HG03575 (cell line): ENCODE measurements around the gene RSKR.
"Not testable (repeated sequence)": the region's sequence is repeated elsewhere in the genome, so short reads cannot be mapped to it uniquely, and the experiment has no call there.

ENCODE experiments used
- ATAC-seq: cut with Tn5 transposase; IDR thresholded peaks from one replicate; pipeline ENCODE4 v1.9.1; 2021; ENCODE audit not compliant: unreplicated experiment, insufficient number of reproducible peaks, low FRiP score; ENCODE audit errors: extremely low read depth

RSKR gene, protein sequence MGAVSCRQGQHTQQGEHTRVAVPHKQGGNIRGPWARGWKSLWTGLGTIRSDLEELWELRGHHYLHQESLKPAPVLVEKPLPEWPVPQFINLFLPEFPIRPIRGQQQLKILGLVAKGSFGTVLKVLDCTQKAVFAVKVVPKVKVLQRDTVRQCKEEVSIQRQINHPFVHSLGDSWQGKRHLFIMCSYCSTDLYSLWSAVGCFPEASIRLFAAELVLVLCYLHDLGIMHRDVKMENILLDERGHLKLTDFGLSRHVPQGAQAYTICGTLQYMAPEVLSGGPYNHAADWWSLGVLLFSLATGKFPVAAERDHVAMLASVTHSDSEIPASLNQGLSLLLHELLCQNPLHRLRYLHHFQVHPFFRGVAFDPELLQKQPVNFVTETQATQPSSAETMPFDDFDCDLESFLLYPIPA

DNA sequence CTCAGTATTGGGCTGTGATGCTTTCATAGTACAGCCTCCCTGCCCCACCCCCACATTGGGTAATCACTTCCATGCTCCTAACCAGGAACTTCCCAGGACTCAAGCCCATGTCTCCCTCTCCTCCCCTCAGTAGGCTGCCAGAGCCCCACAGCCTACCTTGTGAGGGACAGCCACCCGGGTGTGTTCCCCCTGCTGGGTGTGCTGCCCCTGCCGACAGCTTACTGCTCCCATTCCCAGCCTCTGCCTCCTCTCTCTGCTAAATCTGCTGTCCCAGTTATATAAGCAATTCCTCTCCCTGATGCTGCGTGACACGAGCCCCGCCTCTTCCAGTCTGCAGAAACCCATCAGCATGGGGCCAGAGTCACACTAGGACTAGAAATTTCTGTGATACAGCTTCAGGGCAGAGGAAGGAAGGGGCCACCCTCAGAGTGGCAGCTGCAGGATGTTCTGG, at the start of gene RSKR:
Gene RSKR, minus strand, starts transcription at position 255 of the 451 bp plus-strand sequence. Its CDS starts 24 bp downstream, at position 231.
- no peak for ATAC-seq

DNA sequence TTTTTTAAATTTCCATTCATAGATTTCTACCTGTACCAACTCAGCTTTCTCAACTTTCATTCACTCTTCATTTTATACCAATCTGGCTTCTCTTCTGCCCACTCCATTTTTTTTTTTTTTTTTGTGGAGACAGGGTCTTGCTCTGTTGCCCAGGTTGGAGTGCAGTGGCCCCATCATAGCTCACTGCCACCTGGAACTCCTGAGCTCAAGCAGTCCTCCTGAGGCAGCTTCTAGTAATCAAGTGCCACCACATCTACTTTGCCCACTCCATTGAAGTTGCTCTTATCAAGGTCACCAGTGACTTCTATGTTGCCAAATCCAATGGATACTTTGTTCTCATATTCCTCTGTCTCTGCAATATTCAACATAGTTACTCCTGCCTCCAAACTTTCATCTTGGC, 49.7 kb upstream of the RSKR start:
- no peak for ATAC-seq

DNA sequence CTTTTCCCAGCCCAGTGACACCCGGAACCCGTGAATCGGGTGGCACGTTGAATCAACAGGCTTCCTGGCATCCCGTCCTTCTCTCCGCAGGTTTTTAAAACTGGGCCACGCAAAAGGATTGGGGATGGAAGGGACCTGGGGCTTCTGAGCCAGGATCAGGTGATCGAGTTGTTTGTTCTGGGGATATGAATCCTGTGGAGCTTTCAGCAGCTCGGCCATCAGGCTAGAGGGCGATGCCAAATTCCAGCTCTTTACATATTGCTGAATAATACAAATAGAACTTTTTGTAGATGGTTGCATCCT, 48.5 kb upstream of the RSKR start:
- no peak for ATAC-seq

DNA sequence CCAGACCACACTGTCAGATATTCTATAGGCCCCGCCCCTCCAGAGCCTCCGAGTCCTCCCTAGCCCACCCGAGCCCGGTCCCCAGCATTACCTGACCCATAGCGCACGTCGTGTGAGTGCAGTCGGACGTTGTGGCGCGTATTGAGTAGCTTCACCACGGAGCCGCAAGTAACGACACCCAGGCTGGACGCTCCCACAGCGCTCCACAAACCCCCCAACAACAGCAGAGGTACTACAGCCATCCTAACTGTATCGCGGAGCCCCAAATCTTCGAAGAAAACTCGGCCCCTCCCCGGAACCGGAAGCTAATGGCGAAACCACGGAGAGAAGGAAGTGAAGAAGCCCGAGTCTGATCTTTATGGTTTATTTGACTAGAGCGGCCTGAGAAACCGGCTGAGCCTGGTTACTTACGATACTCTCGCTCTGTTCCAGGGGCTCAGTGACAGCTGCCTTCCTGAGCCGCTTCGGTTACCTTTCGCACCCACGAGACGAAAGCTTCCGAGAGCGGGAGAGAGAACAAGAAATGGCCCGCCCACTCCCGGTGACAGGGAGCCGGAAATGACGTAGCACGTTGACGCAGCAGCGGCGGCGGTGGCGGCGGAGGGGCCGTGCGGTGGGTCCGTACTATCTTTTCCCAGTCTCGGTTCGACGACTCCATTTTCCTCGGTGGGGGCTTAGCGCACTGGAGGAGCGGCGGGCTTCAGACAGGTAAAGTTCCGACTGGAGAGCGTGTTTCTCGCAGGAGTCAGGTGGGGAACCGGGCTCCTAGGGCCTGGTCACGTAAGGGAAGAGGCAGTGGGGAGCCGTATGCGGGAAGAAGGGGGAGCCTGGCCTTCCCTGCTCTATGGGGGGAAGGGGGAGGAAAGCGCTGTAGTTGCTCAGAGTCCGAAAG, 47.9 kb upstream of the RSKR start, which contains the start of the genes SDF2 and SUPT6H:
Gene SDF2, minus strand, starts transcription at position 272 of the 892 bp plus-strand sequence. Its CDS starts 30 bp downstream, at position 242.
Gene SUPT6H, plus strand, starts transcription at position 571 of the 892 bp plus-strand sequence. CDS start 11,197 bp downstream, outside the sequence.
- no peak for ATAC-seq

DNA sequence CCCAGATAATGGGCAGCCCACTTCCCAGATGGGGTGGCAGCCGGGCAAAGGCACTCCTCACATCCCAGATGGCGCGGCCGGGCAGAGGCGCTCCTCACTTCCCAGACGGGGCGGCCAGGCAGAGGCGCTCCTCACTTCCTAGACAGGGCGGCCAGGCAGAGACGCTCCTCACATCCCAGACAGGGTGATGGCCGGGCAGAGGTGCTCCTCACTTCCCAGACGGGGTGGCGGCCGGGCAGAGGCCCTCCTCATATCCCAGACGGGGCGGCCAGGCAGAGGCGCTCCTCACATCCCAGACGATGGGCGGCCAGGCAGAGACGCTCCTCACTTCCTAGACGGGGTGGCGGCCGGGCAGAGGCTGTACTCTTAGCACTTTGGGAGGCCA, 45.5 kb upstream of the RSKR start:
- ATAC-seq: not testable (repeated sequence)

DNA sequence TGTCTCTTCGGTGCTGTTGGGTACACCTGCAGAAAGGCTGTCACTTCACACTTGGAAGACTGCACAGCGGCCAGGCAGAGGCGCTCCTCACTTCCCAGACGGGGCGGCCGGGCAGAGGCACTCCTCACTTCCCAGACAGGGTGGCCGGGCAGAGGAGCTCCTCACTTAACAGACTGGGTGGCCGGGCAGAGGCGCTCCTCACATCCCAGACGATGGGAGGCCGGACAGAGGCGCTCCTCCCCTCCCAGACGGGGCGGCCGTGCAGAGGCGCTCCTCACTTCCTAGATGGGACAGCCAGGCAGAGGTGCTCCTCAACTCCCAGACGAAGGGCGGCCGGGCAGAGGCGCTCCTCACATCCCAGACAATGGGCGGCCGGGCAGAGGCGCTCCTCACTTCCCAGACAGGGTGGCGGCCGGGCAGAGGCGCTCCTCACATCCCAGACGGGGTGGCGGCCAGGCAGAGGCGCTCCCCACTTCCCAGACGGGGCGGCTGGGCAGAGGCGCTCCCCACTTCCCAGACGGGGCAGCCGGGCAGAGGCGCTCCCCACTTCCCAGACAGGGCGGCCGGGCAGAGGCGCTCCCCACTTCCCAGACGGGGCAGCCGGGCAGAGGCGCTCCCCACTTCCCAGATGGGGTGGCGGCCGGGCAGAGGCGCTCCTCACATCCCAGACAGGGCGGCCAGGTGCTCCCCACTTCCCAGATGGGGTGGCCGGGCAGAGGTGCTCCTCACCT, 44.9 kb upstream of the RSKR start:
- not testable (repeated sequence) for ATAC-seq

DNA sequence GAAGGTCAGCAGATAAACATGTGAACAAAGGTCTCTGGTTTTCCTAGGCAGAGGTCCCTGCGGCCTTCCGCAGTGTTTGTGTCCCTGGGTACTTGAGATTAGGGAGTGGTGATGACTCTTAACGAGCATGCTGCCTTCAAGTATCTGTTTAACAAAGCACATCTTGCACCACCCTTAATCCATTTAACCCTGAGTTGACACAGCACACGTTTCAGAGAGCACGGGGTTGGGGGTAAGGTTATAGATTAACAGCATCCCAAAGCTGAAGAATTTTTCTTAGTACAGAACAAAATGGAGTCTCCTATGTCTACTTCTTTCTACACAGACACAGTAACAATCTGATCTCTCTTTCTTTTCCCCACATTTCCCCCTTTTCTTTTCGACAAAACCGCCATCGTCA, 44.4 kb upstream of the RSKR start:
- ATAC-seq: not testable (repeated sequence)

DNA sequence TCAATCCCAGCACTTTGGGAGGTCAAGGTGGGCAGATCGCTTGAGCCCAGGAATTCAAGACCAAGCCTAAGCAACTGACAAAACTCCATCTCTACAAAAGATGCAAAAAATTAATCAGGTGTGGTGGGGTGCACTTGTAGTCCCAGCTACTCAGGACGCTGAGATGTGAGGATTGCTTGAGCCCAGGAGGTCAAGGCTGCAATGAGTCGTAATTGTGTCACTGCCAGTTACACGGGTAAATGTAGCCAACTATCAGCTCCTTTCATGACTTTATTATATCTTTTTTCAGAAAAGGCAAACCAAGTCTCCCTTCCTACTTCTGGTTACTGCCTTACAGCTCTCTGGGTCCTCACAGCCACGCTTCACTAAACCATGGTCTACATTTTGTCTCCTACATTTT, 43.8 kb upstream of the RSKR start:
- ATAC-seq: no peak

DNA sequence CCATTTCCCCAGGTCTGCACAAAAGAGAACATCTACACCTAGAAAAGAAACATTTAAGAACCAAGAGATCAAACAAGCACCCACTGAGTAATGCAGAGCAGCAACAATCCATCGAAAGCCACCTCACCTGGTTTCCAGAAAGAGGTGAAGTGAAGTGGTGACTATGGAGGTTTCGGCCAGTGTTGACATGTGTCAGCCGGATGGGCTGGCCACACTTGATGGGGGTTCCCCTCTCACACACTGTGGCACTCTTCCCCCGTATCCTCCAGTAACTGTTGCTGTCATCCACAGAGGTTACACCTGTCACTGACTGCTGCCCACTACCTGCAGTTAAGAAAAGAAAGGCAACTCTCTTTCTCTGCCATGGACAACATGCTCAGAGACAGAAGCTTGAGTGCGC, 41.2 kb upstream of the RSKR start:
- ATAC-seq: no peak

DNA sequence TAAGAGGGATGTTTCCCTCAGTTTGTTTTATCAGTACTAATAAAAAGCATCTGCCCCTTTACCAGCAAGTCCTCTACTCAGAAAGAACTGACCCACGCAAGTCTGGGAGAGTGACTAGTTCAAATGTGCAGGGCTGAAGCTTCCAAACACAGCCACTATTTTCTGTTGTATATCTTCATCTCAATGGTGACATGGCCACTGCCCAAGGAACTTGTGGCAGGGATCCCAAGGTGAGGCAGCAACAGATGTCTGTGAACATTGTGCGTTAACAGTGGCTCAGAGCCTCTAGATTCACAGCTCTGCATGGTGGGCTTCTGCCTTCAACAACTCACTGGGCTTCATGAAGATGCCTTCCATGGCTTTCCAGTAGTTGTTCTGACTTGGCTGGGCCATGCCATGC, 34.7 kb upstream of the RSKR start:
- no peak for ATAC-seq

DNA sequence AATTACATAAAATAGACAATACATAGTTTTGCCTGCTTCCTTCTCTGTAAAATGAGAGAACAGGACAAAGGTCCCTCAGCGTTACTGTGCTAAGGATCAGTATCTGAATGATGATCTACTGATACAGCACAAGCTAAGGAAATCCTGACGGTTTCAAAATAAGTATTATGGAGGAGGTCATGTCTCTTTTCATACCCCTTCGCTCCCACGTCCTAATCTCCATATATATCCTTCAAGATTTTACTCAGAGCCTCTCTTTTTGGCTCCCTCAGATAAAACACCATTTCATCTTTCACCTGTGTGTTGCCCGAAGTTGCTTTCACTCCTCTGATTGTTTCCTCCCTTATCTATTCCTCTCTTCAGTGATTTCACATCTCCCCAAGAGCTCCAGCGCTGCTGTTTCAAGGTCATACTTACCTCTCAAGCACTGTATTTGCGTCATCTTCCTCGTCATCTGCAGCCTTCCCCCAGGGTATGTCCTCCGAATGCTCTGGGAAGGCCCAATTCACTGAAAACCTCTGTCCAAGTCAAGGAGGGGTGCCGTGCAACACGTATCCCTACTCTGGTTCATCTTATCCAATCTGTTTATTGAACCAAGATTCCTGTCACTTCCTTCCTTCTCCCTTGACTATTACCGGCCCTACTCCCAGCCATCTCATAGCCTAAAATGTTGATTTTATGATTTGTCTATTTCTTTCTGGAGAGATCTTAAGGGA, 32.2 kb upstream of the RSKR start:
- no peak for ATAC-seq

DNA sequence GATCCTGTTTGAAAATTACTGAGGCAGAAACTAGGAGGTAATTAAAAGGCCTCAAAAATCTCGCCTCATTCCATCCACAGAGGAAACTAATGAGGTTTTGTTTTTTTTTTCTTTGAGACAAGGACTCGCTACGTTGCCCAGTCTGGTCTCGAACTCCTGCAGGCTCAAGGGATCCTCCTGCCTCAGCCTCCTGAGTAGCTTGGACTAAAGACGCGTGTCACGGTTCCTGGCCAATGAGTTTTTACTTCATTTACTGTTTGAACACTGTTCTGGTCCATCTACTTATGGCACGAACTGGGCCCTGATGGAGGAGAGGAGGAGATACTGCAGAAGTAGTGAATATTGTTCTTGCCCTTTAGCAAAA, 31.6 kb upstream of the RSKR start:
- ATAC-seq: no peak

DNA sequence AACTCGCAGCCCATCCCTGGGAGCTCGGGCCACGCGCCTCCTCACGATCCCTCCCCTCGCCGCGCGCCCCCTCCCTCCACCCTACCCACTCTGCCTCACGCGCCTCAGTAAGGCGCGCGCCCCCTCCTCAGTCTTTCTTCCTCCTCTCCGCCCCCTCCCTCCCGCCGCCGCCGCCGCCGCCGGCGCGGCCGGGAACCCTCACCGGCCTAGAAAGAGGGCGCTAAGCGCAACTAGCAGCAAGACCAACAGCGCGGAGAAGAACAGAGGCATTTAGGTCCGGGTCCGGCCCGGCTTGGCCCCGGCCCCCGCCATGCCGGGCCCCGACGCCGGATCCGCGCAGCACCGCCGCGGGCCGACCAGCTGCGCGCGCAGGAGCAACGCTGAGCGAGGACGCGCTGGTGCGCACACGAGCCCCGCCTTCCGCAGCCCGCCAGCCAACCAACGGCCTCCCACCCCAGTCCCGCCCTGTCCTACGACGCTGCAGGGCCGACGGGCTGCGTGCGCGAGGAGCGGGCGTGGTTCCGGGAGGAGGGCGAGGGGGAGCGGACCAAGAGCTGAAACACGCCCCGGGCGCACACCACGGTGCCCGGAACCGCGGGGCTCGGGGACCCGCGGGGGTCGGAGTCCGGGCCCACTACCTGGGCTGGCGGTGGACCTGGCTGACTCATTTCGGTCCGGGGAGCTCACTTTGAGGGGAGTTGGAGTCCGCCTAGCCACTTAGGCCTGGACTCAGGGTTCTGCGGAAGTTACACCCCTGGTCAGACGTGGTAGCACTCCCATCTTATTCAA, 31.0 kb upstream of the RSKR start, which contains the start of gene BLTP2:
Gene BLTP2, minus strand, starts transcription at position 372 of the 789 bp plus-strand sequence. Its CDS starts 102 bp downstream, at position 270.
- ATAC-seq: no peak

DNA sequence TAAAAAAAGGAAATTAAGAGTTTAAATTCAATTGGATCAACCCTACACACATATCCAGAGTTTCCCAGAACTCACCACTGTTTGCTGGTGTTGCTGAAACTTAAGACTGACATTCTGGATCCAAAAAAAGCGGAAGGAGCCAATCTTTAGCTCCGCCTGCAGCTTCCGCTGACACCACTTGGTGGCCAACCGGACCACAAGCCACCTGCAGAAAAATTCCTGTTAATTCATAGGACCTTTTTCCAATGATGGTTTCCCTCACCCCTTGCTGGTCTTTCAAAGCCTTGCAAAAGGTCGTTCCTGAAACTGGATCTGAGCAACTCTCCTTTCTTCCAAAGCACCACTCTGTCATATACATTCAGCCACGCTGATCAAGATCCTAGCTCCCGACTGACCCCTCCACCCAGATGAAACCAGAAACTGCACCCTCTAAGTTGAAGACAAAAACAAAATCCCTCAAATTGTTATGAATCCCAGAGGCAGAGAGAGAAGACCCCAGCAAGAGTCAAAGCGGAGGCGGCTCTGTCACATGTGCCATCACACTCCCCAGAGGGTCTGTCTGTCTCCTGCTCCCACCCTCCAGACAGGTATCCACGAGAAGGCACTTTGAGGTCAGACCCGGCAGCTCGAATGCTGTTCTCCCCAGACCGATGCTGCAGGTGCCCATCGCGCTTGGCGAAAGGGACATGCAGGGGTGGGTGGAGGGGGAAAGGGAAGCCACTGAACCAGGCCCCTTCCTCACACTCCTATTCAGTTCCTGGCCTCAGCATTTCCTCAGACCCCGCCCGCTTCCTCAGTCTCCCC, 30.2 kb upstream of the RSKR start:
- ATAC-seq: no peak

DNA sequence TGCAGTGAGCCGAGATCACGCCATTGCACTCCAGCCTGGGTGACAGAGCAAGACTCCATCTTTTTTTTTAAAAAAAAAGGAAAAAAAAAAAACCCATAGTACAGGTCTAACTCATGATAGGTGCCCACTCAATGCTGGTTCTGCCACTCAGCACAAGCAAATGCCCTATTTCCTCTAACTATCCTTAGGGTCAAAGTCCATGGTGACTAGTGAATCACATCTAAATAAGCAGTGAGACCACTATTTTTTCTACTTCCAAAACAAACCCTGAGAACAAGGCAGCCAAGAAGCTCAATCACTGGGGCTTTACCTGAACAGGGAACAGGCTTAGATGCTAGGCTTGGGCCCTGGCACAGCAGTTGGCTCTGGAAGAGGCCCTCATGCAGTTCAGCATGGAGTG, 27.6 kb upstream of the RSKR start:
- no peak for ATAC-seq

DNA sequence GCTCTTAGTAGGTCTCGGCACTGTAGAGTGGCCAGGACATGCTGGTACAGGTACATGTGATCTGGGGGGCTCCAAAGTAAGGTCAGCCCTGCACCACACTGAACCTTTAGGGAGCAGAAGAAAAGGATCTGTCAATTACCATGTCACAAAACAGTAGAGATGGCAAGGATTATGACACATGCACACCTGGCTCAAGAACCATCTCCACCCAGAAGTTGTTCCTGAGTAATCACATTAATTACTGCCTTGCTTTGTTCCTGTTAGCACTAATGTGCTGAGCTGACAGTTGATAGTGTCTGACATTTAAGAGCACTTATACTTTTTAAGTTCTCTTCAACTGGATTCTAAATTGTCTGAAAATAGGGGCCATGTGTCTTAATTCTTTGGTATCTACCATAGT, 21.5 kb upstream of the RSKR start:
- no peak for ATAC-seq

DNA sequence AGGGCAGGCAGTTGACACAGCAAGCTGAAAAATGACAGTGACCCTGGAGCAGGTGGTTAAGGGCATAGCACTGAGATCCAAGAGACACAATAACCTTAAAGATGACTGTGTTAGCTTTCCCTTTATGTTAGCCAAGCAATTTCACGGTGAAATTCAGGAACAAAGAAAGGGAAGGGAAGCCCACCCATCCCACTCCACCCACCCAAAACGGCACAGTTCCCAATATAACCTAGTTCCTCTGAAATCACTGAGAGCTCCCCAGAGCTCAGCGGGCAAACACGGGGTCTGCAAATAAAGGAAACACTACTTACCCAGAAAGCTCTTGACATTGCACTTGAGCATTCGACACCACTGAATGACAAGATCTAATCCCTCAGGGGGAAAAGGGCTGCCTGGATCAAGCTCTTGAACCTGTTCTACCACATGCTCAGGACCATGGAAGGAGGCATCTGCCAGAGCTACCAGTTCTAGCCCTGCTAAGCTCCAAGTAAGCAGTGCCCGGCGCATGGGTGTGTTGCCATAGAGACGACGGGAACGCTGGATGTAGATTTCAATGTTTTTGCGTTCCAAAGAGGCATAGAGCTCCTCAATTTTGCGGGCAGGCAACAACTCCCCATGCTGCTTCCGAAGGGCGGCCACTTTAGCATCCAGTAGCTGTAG, 20.4 kb upstream of the RSKR start:
- ATAC-seq: no peak
